Measurements from ENCODE around the gene UBE2H.

The UBE2H gene

GRCh38 chr7:129784437-129784782 lies 168.3 kb downstream of the UBE2H start:
- no peak for DNase-seq

DNA sequence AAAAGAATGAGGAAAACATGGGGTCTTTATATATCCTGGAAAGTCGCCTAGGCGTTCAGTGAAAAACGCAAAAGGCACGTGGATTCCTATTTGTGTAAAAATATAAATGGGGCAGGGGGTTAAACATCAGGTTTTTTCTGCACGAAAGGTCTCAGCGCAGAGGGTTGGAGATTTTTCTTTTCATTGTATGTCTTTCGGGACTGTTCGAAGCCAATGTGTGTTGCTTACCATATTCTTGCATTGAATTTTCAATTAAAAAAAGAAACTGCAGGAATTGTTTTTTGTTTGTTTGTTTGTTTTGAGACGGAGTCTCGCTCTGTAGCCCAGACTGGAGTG lies 169.2 kb downstream of the UBE2H start:
- DNase-seq, result no peak

DNA sequence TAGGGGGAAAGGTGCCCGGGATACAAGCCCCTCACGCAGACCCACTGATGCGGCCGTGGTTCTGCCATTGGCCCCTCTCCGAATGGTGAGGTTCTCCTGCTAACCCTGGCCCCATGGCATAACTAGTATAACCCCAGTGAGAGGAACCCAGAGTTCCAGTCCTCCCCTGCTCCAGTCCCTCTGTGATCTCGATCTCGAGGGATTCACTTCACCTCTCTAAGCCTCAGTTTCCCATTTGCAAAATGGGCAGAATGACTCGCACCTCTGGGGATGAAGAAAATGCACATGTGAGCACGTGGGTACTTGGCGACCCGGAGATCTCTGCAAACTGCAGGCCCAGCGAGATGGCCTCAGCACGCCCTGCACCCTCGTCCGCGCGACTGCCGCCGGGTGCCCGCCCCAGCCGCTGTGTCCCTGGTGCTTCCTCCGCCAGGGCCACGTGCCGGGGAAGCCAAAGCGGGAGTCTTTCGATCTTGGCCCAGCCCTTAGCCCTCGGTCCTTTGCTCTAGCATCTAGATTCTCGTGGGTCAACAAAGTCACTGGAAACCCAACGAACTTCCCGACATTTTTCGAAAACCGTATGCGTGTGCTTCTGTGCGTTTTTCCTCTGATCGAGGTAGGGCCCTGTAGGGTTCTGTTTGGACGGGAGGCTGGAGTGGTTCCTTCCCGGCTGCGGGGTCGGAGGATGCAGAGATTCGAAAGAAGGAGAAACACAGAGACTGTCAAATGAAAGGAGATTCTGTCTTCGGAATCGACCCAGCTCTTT lies 169.8 kb downstream of the UBE2H start:
- no peak for DNase-seq

DNA sequence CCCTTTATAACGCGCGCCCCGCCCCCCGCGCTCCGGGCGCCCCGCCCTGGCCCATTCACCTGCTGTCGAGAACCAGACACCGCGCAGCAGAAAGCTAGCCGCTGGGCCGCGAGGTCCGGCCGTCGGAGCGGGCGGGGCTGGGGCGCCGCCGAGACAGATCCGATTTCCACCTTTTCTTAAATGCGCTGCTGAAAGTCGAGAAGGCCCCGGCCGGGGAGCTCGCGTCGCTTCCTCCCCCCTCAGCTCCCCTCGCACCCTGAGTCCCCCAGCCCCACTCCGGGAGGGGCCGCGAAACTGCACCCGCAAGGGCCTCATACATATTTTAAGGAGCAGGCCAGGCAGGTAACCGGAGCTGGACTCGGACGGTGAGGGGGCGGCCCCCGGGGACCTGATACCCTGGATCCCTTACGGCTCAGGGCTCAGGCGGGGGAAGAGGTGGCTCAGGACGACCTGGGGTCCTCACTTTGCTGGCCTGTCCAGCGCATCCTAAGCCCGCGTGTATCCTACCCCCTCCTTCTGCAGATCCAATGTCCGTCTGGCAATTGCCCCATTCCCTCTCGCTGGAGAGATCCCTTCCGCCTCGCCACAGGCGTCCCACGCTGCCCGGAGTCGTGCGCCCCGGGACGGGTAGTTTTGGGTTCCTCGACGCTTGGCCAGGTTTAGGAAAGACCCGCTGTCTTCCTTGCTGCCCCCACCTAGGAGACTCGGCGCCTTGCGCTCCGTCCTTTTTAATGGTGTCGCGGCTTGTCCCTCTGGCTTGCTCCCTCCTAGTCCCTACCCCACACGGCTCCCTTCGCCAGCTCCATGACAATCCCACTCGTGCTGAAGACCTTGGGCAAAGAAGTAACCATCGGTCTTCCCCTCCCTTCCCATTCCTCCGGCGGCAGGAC lies 170.6 kb downstream of the UBE2H start:
- DNase-seq, result no peak

DNA sequence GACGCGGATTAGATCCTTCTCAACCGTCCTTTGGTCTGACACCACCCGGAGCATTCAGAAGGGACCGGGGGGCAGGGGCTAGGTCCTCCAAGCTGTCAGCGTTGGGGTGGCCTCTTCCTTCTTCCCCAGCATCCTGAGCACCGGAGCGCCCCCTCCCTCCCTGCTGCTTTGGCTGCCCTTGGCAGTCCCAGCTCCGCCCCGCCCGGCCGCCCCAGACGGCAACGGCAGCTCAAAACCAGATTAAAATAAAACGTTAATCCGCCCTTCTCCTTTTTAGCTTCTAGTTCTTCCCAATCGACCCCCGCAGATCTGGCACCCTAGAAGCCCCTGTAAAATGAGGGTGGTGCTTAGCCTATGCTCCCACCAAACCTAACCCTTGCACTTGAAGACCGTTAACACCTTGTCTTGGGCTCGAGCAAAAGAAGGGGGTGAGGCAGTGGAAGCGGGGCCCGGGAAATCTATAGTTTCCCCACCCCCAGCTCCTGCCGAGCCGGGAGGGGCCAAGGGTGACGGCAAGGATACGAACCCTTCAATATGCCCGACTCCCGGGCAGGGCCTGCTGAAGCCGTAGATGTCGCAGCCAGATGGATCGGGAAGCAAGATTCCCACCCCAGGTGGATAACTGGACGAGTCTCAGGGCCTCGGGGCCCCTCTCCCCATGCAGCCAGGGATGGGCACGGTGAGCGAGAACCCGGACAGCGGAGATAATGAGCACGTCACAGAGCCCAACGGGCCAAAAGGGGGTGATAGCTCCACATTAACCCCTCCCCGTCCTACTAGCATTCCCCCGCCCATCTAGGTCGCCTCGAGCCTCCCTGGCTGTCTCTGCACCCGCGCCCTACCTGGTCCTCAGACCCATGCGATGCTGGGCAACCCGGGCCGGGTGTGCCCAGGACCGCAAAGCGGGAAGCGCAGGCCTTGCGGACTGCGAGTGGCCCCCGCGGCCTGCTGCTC lies 171.5 kb downstream of the UBE2H start:
- no peak for DNase-seq
